ENCODE data around the gene KRT80. TPM values are rescaled to one million over a fixed set of nuclear protein-coding genes. Genes with fewer than 3 reads are reported as not detected.

The KRT80 gene
- polyA plus RNA-seq, 2 of the 4 experiments (the other 2 are of a cell fraction): 38.3 to 63.1 TPM

- 91% methylated on average over 13 of the region's 13 CpGs for WGBS (ENCODE audit: missing lambda C conversion rate)
- peak overlapping the region; percentile 36 to 96; a peak in 4 of 6 replicates for H3K27ac ChIP-seq
- ATAC-seq: no peak
These were observed 20.1 kb upstream of the KRT80 start for GRCh38 chr12:52211716-52212585.

More at GRCh38 chr12:52211716-52212585, 20.1 kb upstream of the KRT80 start:
- no peak for TF ChIP-seq CHD2 (IDR thresholded peaks at IDR 0.05; ENCODE audit: low read length, partially characterized antibody)
- TF ChIP-seq PHF8 (IDR thresholded peaks at IDR 0.05; ENCODE audit: borderline replicate concordance, low read depth): no peak
- no peak for TF ChIP-seq ESRRA (IDR thresholded peaks at IDR 0.05; ENCODE audit: borderline replicate concordance, low read length)
- TF ChIP-seq REST (IDR thresholded peaks at IDR 0.05): no peak
- no peak for TF ChIP-seq USF2 (IDR thresholded peaks at IDR 0.05)
- no peak for TF ChIP-seq HES2 (IDR thresholded peaks at IDR 0.05)
- no peak for TF ChIP-seq ATOH8 (CRISPR knock-in tag; IDR thresholded peaks at IDR 0.05; ENCODE audit: low read depth)
- TF ChIP-seq HEYL (CRISPR knock-in tag; IDR thresholded peaks at IDR 0.05): no peak
- TF ChIP-seq ELK1 (IDR thresholded peaks at IDR 0.05; ENCODE audit: low read depth, low read length): no peak
- no peak for TF ChIP-seq CEBPB (IDR thresholded peaks at IDR 0.05)
- TF ChIP-seq NFE2L2 (conservative IDR thresholded peaks at IDR 0.05; ENCODE audit: low read length): no peak
- no peak overlapping the region for H3K4me3 ChIP-seq
- ChIA-PET POLR2A (interaction anchor here (1.2 to 2.1 kb wide), 2 partner anchors 20 to 22 kb away, joined by 3 to 10 read pairs; partner anchors contain the start of gene KRT80), CTCF (interaction anchor here (0.6 to 14.1 kb wide), 14 partner anchors 11 to 728 kb away, joined by 3 to 175 read pairs (median 4); partner anchors contain the start of gene KRT7)
- no peak for FAIRE-seq
- DNase-seq (ENCODE audit: low read depth in 1 of 2, low spot score in 1 of 2): no peak
- H3K4me1 ChIP-seq: peaks cover 82% of the 10 kb centered on the region
- H3K4me2 ChIP-seq: no peak overlapping the region
- no peaks in the 10 kb centered on the region for H3K9me3 ChIP-seq
